Measurements from ENCODE around the gene ETV6. TPM values are rescaled to one million over a fixed set of nuclear protein-coding genes. Genes with fewer than 3 reads are reported as not detected.

Gene ETV6
- total RNA-seq, 1 donor from 2014 or later = 16.9 TPM

GRCh38 chr12:11661491-11662089 lies 12.1 kb downstream of the ETV6 start:
- intact Hi-C loops (cut with micrococcal nuclease) = no loop called here
- TF ChIP-seq, protein P1, sequence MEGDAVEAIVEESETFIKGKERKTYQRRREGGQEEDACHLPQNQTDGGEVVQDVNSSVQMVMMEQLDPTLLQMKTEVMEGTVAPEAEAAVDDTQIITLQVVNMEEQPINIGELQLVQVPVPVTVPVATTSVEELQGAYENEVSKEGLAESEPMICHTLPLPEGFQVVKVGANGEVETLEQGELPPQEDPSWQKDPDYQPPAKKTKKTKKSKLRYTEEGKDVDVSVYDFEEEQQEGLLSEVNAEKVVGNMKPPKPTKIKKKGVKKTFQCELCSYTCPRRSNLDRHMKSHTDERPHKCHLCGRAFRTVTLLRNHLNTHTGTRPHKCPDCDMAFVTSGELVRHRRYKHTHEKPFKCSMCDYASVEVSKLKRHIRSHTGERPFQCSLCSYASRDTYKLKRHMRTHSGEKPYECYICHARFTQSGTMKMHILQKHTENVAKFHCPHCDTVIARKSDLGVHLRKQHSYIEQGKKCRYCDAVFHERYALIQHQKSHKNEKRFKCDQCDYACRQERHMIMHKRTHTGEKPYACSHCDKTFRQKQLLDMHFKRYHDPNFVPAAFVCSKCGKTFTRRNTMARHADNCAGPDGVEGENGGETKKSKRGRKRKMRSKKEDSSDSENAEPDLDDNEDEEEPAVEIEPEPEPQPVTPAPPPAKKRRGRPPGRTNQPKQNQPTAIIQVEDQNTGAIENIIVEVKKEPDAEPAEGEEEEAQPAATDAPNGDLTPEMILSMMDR (IDR thresholded peaks at IDR 0.05; ENCODE audit: borderline replicate concordance) = no peak
- Histone ChIP-seq H3K4me1 (peaks cover 95% of the 10 kb centered on the region), H3K27me3 (ENCODE audit: low read depth) (no peaks in the 10 kb centered on the region), H3K27ac (replicated peaks) (peak overlapping the region; percentile 87), H3K9me3 (replicated peaks) (no peaks in the 10 kb centered on the region), H3K36me3 (no peaks in the 10 kb centered on the region), H3K4me3 (no peak overlapping the region)
- DNase-seq = no peak

DNA sequence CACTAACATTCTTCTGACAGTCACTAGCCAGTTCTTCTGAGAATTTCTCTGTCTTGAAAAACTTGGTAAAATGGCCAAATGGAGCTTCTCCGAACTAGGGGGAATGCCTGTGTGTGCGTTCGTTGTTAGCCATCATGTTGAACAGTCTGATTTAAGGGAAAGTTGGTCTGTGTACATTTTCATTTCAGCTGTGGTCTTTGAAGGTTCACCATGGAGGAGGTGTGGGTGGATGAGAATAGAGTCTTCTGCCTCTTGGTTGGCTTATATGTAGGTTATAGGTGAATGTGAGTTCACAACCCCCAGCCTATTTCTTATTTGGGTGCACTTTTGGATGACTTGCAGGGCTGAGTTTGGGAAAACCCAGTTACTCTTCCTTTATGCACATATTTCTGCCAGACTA lies 12.9 kb downstream of the ETV6 start:
- no peak for DNase-seq
- Histone ChIP-seq H3K27ac (replicated peaks) (peak overlapping the region; percentile 87), H3K9me3 (replicated peaks) (no peaks in the 10 kb centered on the region), H3K27me3 (ENCODE audit: low read depth) (no peaks in the 10 kb centered on the region), H3K36me3 (no peaks in the 10 kb centered on the region), H3K4me1 (peaks cover 95% of the 10 kb centered on the region), H3K4me3 (peak overlapping the region; percentile 40)
- TF ChIP-seq, protein P1 (IDR thresholded peaks at IDR 0.05; ENCODE audit: borderline replicate concordance) = no peak
- intact Hi-C loops (cut with micrococcal nuclease) = no loop called here

DNA sequence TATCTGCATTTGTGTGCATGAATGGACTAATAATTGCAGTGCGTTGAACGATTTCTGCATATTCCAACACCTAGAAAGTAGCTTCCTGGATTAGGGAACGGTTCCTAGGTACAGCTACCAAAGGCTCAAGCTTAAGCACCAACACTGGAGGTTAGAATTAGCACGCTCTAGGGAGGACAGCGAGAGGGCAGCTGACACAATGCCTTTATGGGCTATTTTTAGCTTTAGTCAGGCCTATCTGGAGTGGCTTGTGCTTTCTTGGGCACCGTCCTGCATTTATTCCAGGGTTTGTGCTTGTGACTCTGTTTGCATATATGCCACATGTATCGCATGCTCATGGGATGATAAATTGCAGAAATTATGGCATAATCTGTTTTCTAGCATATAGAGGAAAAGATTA lies 13.7 kb downstream of the ETV6 start:
- peak; percentile 28 for DNase-seq
- Histone ChIP-seq H3K9me3 (replicated peaks) (no peaks in the 10 kb centered on the region), H3K27ac (replicated peaks) (peak overlapping the region; percentile 87), H3K36me3 (no peaks in the 10 kb centered on the region), H3K4me1 (peaks cover 90% of the 10 kb centered on the region), H3K27me3 (ENCODE audit: low read depth) (no peaks in the 10 kb centered on the region), H3K4me3 (peak overlapping the region; percentile 40)
- TF ChIP-seq, protein P1 (IDR thresholded peaks at IDR 0.05; ENCODE audit: borderline replicate concordance) = no peak
- intact Hi-C loops (cut with micrococcal nuclease) = no loop called here

- H3K4me1 ChIP-seq = peaks cover 90% of the 10 kb centered on the region
- intact Hi-C loops (cut with micrococcal nuclease) = no loop called here
- H3K4me3 ChIP-seq = no peak overlapping the region
- TF ChIP-seq, protein P1 (IDR thresholded peaks at IDR 0.05; ENCODE audit: borderline replicate concordance) = no peak
- DNase-seq = no peak
- no peaks in the 10 kb centered on the region for H3K9me3 ChIP-seq (replicated peaks)
- H3K27me3 ChIP-seq (ENCODE audit: low read depth) = no peaks in the 10 kb centered on the region
- no peaks in the 10 kb centered on the region for H3K36me3 ChIP-seq
- peak overlapping the region; percentile 87 for H3K27ac ChIP-seq (replicated peaks)
Observed at GRCh38 chr12:11664101-11664500, 14.6 kb downstream of the ETV6 start.

DNA sequence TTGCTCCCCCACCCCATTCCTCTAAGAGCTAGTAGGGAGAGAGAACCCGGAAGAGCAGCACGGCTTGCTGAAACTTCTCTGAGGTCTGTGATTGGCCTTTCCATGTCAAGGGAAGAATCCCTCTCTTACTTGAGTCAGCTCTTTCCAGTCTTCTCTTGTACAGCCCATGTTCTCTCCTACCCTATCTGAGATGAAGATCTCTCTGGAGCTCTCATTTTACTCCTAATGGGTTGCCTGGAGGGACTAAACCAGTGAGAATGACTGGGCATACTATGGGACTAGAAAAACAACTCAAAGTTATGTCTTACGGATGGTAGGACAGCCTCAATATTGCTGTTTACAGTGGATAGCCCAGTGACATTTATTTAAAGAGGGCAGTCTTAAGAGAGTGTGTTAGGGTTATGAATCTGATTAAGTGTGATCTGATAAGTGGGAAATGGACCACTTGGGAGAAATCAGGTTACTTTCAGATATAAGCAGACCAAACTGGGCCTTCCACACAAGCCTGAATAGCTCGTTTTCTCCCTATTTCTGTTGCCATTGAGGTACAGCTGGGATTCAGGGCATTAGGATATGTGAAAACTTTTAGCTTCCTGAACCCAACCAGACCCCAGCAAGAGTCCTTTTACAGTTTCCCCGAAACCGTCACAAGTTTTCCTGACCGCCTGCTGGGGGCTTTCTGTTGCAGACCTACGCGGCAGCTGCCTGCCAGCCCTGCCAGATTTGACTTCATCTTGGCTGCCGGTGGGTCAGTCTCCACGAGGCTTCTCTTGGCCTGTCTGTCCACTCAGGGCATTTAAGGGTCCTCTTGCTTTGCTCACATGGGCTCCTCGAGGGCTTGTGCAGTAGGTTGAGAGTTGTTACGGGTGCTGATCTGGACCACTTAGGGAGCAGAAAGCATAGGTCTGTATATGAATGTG lies 16.9 kb downstream of the ETV6 start:
- TF ChIP-seq, protein P1 (IDR thresholded peaks at IDR 0.05; ENCODE audit: borderline replicate concordance) = no peak
- no peak overlapping the region for H3K27ac ChIP-seq (replicated peaks)

More for the DNA sequence above, 16.9 kb downstream of the ETV6 start:
- Histone ChIP-seq H3K9me3 (replicated peaks) (no peaks in the 10 kb centered on the region), H3K4me1 (peaks cover 90% of the 10 kb centered on the region), H3K4me3 (no peak overlapping the region), H3K27me3 (ENCODE audit: low read depth) (no peaks in the 10 kb centered on the region), H3K36me3 (no peaks in the 10 kb centered on the region)
- DNase-seq = no peak
- intact Hi-C loops (cut with micrococcal nuclease) = no loop called here

All from left ventricle myocardium inferior (tissue), 1 donor.